NCI-H524 (cell line): ENCODE measurements around the gene NETO2.
"Not testable (repeated sequence)": the region's sequence is repeated elsewhere in the genome, so short reads cannot be mapped to it uniquely, and the experiment has no call there.

Source experiments
- DNase-seq, 2 experiments: peaks; one replicate each; lab custom pipeline; 2025; lab: John Stamatoyannopoulos, UW

The NETO2 gene

DNA sequence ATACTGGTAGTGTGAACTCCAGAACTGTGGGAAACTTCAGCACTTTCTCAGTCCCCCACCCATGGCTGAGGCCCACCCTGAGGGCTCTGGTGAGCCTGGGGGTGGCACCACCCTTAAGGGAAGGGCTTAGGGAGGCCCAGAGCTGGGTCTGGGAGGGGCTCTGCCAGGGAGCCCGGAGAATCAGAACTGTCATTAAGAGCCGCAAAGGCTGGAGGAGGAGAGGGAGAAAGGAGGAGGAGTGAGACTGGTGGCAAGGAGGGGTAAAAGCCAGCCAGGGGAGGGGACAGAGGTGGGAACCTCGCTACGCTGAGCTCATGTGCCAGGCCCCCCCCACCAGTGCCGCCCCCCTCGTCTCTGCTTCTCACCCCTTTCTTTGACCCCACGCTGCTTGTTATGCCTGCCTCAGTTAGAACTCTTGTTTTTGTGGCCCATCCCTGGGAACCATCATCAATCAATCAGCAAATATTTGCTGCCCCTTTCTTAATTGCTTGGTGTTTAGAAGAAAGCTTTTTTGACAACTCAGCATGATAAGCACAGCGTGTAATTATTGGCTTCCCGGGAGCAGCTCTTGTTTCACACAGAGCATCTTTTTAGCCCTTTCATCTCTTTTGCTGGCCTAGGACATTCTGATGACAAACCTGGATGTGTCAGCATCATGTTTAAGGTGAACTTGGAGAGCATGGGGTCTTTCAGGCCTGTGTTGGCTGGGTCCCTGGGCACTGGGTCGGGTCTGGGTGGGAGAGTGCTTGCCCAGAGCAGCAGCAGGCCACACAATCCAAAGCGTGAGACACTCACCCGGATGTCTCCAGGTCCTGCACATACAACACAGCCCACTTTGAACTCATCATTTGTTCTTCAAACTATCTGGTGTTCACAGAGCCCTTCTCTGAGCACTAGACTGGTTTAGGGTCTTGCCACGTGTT lies 77.7 kb downstream of the NETO2 start:
- no peak for DNase-seq

DNA sequence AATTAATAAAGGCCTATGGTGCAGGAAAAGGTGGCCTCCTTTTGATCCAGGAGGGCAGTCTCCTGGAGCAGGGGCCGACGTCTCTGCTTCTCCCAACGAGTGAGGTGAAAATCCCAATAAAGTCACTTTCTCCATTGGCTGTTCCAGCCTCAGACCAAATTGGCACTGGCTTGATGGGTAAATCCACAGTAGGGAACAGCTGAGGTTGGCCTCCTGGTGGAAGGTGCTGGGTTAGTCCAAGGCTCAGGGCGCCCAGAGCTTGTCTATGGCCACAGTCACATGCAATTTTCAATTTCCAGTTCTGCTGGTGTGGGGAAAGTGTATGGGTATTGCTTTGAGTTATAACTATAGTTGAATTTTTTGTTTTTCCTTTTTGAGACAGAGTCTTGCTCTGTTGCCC lies 79.0 kb downstream of the NETO2 start:
- no peak for DNase-seq

DNA sequence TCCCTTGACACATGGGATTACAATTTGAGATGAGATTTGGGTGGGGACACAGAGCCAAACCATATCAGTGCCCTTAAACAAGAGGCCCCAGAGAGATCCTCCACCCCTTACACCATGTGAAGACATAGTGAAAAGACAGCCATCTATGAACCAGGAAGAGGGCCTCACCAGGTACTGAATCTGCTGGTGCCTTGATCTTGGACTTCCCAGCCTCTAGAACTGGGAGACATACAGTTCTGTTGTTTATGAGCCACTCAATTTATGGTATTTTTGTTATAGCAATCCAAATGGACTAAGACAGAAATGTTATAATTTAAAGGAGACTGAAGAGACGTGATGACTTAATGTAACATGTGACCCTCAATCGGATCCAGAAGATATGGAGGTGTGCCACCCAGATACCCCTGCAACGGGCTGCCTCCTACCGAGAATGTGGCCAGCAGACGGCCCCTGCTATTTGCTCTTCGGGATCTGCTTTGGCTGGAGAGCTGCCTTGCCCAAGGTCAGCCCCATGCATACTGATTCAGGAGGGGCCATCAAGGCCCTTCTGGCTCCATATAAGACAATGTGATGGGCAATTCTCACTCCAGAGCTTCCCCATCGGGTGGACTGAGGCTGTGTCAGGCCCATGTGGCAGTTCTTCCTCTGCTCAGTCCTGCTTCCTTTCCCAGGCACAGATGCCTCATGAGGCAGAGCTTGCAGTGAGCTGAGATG lies 80.6 kb downstream of the NETO2 start:
- no peak for DNase-seq

DNA sequence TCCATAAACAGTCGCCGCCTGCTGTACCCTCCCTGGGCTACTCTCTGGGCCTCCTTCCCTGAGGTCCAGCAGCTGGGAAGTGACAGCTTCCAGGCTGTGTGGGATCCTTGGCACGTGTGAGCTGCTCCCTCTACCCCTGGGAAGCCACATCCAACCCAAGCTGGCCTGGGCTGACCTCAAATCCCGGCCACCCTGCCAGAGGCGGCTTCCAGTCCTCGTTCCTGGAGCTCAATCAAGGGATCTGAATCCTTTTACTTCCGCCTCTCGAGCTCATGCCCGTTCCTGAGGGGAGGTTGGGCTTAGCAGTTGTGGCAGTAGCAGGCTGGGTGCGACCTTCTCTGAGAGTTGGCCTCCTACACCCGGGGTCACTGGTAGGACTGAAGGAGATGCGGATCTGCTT lies 82.5 kb downstream of the NETO2 start:
- DNase-seq, result no peak

GRCh38 chr16:47060596-47060995 lies 83.1 kb downstream of the NETO2 start:
- DNase-seq, result no peak

DNA sequence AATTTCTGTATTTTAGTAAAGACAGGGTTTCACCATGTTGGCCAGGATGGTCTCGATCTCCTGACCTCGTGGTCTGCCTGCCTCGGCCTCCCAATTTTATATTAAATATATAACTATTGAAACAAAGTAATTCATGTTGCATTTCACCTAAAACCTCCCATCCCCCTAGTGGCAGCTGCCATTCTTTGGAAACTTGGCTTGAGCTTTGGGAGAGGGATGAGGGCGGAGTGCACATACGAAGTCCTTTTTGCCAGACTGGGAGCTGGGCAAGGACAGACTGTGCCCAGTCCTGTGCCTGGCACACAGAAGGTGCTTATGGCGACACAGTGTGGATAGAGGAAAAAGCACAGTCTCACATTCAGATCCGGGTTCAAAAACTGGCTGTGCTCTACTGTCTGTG lies 83.8 kb downstream of the NETO2 start:
- no peak for DNase-seq

DNA sequence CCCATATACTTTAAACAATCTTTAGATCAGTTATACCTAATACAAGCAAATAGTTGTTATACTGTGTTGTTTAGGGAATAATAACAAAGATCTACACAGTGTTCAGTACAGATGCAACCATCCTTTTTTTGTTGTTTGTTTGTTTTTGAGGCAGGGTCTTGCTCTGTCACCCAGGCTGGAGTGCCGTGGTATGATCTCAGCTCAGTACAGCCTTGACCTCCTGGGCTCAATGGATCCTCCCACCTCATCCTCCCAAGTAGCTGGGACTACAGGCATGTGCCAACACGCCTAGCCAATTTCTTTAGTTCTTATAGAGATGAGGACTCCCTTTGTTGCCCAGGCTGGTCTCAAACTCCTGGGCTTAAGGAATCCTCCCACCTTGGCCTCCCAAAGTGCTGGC lies 84.6 kb downstream of the NETO2 start:
- not testable (repeated sequence) for DNase-seq

- DNase-seq, result no peak
Observed at GRCh38 chr16:47058295-47059086, 85.3 kb downstream of the NETO2 start.

DNA sequence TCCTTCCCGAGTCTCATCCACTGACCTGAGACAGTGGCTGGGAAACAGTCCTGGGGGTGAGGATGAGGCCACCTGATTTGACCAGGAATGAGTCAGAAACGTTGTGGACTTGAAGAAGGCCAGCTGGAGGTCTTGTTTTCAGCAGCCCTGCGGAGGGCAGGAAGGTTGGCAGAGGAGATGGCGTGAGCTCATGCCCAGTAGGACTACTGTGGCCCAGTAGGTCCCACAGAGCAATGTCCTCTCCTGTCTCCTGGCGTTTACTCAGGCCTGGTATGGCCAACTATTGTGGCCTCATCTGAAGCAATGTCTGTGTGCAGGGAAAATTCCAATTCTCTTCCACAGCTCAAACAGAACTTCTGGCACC lies 86.1 kb downstream of the NETO2 start:
- DNase-seq, result no peak

DNA sequence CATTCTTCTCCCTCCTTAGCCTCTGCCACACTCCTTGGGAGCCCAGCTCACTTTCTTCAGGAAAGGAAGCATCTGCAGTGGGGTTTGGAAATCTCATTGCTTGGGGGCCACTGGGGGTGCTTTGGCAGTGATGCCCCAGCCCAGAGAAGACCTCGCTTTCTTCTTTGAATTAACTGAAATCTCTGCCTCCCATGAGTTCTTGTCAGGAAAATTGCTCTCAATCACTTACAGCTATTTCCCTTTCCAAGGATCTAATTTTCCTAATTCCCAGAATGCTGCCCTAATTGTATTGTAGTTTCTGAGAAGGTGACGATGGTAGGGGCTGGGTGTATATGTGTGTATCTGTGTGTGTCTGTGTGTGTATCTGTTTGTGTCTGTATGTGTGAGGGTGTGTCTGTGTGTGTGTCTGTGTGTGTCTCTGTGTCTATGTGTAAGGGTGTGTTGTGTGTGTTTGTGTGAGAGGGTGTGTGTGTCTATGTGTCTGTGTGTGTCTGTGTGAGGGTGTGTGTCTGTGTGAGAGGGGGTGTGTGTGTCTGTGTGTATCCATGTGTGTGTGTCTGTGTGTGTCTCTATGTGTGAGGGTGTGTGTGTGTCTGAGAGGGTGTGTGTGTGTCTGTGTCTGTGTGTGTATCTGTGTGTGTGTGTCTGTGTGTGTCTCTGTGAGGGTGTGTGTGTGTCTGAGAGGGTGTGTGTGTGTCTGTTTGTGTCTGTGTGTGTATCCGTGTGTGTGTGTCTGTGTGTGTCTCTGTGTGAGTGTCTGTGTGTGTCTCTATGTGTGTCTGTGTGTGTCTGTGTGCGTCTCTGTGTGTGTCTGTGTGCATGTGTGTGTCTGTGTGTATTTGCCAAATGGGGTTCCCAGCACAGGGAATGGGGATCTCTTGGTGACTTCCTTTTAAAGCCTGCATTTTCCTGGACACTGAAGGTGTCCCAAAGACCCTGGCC lies 86.8 kb downstream of the NETO2 start:
- DNase-seq, result no peak

- not testable (repeated sequence) for DNase-seq
Observed at GRCh38 chr16:47056061-47056460, 87.7 kb downstream of the NETO2 start.

- no peak for DNase-seq
Observed at GRCh38 chr16:47055136-47055885, 88.4 kb downstream of the NETO2 start.

DNA sequence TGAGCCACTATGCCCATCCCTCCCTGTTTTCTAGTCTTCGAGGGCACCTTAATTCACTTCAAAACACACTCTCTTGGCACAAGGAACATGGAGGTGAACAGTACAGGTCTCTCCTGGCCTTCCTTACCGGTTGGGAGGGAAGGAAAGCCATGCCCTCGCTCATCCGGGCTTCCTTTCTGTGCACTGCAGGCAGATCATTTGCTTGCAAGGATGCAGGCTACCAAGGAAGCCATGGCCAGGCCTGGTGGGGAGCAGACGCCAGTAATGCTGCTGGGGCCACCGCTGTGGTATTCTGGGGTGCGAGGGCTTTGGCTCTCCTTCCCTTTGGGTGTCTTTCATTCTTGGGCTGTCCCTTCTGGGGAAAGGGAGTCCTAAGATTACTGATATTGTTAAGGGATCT lies 89.4 kb downstream of the NETO2 start:
- DNase-seq, result no peak

- DNase-seq, result no peak
Observed at GRCh38 chr16:47053895-47054294, 89.8 kb downstream of the NETO2 start.

GRCh38 chr16:47052666-47053640 lies 90.8 kb downstream of the NETO2 start:
- DNase-seq, result no peak

GRCh38 chr16:47051031-47051430 lies 92.7 kb downstream of the NETO2 start:
- DNase-seq, result no peak

GRCh38 chr16:47049901-47050583 lies 93.7 kb downstream of the NETO2 start:
- DNase-seq, result no peak

DNA sequence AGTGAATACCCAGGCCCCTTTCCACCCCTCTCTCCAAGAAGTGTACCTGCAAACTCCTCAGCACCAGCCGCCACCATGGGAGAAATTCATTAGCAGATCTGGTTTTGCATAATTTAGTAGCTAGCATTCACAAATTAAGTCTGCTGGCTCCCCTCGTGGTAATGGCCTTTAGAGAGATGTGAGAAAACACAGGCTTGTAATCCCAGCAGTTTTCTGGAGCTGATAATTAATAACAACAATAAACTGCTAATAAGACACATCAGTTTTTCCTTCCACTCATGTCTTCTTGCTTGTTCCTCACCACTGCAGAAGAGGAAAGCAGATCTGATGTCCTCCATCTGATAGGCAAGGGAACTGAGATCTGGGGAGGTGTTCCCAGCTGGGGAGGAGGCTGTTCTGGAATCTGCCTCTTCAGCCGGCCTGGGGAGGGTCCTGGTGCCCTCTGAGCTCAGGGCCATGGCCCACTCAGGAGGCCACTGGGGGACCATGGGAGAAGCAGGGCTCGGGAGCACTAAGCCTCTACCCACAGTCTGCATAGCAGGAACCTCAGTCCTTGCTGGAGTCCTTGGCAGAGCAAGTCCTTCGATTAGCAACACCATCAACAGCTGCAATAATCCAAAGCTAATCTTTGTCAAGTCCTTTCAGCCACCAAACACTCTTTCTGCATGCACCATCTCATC lies 96.1 kb downstream of the NETO2 start:
- DNase-seq, result no peak
